Stimulated activated CD4-positive, alpha-beta T cell treated with anti-CD3 and anti-CD28 coated beads, Interleukin-2, amount 100 ng/mL, for 48 hours (primary cell): ENCODE measurements around the gene ORMDL2.
"Not testable (repeated sequence)": the region's sequence is repeated elsewhere in the genome, so short reads cannot be mapped to it uniquely, and the experiment has no call there.

ENCODE experiments used
- DNase-seq, 2 donors: peaks; one replicate each; pipeline ENCODE4 v3.0.0-alpha.2; 2020

ORMDL2 gene

DNA sequence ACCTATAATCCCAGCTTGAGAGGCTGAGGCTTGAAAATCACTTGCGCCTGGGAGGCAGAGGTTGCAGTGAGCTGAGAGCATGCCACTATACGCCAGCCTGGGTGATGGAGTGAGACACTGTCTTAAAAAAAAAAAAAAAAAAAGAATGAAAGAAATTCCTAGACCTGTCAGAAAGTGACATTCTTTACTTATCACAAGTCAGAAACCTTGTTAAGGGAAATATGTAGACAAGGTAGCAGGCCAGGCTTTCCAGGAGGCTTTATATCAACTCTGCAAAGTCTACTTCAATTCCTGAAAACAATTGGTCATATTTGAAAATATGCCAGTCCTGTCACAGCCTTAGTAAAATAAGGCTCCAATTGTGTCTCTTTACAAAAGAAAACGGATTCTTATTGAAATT is 44.0 kb downstream of the ORMDL2 start:
- no peak for DNase-seq

DNA sequence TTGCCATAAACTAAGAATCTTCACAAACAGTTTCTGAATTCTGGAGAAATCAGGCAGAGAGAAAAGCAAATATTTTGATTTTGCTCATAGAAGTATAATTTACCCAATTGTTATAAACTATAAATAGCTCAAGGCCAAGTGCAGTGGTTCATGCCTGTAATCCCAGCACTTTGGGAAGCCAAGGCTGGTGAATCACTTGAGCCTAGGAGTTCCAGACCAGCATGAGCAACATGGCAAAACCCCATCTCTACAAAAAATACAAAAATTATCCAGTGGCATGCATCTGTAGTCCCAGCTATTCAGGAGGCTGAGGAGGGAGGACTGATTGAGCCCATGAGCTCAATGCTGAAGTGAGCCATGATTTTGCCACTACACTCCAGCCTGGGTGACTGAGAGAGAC is 44.4 kb downstream of the ORMDL2 start:
- DNase-seq = no peak

DNA sequence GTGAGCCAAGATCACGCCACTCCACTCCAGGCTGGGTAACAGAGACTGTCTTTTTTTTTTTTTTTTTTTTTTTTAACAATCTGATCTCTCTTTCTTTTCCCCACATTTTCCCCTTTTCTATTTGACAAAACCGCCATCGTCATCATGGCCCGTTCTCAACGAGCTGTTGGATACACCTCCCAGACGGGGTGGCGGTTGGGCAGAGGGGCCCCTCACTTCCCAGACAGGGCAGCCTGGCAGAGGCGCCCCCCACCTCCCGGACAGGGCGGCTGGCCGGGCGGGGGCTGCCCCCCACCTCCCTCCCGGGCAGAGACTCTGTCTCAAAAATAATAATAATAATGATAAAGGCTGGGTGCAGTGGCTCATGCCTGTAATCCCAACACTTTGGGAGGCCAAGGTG is 45.1 kb downstream of the ORMDL2 start:
- not testable (repeated sequence) for DNase-seq

DNA sequence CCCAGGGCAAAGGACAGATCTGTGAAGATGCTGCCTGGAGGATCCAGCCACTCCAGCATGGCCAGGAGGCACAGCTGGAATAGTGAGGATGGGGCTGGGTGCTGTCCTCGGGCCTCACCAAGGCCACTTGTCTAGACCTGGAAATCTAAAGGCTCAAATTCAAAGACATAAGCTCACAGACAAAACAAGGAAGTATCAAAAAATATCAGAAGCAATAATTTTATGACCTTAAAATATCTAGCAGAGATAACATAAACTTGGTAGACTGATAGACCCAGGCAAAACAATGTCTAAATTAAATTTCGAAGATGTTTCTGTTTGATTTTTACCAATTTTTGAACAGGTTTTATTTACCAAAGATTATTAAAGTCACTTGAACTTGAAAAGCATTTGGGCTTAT is 47.5 kb downstream of the ORMDL2 start:
- no peak for DNase-seq

DNA sequence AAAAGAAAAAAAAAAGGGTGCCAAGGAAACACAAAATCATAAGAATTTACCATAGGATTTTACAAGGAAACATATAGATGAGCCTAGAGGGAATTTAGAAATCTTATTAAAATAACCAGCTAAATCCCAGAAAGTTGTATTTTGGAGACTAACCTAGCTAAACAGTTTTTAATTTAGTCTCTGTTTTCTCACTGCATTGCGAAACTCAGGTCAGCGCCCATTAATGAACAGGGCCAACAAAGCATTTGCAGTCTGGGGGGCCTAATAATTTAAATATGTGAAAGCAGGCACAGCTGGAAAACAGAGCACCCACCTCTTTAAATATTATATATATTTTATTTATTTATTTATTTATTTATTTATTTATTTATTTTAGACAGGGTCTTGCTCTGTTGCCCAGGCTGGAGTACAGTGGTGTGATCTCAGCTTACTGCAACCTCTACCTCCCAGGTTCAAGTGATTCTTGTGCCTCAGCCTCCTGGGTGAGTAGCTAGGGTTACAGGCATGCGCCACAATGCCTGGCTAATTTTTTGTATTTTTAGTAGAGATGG is 48.7 kb downstream of the ORMDL2 start:
- not testable (repeated sequence) for DNase-seq
